Stimulated activated CD4-positive, alpha-beta T cell treated with anti-CD3 and anti-CD28 coated beads, Interleukin-1b, Interleukin-23, amount 100 ng/mL, for 48 hours (primary cell): ENCODE data around the gene RHNO1.

Experiments used
- DNase-seq: peaks from one replicate; pipeline ENCODE4 v3.0.0-alpha.2; 2020

The RHNO1 gene, protein sequence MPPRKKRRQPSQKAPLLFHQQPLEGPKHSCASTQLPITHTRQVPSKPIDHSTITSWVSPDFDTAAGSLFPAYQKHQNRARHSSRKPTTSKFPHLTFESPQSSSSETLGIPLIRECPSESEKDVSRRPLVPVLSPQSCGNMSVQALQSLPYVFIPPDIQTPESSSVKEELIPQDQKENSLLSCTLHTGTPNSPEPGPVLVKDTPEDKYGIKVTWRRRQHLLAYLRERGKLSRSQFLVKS

DNA sequence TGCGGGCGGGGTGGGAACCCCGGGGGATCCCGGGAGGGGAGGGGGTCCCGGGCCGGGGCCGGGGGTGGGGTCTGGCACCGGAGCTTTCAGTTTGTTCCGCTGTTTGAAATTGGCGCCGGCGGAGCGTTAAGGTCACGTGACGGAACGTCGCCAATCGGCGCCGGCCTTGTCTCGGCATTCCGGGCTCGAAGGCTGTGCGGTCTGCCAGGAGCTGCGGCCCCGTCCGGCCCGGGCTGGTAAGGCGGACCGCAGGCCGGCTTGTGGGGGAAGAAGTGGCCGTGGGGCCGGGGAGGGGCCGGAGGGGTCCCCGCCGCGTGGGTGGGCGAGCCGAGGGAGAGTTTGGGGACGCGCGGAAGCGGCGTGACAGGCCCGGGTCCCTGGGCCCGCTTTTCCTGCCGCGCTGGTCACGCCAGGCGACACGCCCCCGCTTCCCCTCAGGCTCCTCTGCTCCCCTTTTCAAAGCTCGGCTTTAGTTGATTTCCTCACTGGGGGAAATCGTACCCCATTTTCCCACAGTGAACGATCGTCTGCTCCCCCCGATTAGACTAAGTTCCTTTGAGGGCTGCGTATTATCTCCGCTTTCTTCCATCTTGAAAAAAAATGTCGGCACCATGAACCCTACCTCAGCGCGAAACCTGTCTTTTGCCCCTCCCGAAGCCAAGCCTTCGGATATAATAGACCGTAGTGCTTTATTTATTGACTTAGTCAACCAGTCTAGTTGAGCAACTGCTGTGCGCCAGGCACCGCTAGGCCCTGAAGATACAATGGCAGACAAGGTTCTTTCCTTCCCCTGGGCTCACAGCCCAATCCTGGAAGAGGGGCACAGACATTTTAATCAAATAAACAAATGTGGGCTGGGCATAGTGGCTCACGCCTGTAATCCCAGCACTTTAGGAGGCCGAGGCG is at the start of gene RHNO1, which contains the start of gene FOXM1:
Gene RHNO1, plus strand, starts transcription at position 177 of the 906 bp plus-strand sequence. CDS start 8,144 bp downstream, outside the sequence.
Gene FOXM1, minus strand, starts transcription at position 128 of the 906 bp plus-strand sequence. CDS start 2,696 bp downstream, outside the sequence.
- peak; percentile 85 for DNase-seq

DNA sequence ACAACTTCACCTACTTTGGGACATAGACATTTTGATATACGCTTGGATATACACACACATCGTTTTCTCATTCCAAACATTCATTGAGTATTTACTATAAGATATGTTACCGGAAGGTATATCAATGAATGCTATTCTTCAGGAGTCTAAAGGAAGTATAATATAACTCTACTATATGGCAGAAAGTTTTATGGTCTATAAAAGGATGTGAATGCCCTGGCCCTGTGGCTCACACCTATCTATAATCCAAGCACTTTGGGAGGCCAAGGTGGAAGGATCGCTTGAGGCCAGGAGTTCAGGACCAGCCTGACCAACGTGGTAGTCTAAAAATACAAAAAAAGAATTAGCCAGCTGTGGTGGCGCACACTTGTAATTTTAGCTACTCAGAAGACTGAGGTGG is 47.7 kb upstream of the RHNO1 start:
- no peak for DNase-seq

DNA sequence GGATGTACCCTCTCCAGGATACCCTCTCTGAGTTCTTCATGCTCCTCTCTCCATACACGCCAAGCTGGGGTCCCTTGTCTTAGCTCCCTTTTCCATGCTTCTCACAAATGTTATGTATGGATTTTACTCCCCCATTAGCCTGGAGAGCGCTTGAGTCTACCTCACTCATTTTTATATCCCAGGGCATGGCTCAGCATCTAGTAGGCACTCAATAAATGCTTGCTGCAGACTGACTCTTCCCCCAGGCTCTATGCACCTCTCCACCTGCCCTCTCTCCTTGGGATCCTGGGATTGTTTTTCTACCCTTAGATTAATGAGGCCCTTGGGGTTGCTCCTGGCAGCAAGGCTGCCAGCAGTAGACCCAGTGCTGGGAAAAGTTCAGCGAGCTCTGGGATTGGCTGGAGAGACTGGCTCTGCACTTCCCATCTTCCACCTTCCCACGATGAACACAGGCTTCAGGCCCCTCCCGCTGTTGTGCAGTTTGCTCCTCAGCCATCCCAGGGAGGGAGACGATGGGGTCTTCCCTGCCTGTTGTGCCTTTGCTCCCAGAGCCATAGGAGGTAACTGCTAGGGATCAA is 44.4 kb upstream of the RHNO1 start:
- DNase-seq: no peak

DNA sequence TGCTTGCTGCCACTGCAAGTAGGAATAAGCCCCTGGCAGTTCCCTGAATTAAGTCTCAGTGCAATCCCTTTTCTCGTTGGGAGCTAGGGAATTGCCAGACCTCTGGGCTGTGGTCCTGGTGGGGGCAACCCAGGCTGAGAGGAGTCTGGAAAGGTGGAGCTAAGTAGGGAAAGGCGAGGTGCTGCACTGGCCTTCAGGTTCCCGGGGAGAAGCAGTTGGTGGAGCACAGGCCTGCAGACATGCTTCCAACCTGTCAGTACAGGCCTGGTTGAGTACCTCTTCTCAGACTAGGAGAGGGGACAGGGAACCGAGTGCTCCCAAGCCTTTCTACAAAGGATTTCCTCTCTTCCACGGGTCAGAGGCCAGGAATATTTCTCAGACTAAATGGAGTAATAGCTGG is 43.7 kb upstream of the RHNO1 start:
- no peak for DNase-seq

DNA sequence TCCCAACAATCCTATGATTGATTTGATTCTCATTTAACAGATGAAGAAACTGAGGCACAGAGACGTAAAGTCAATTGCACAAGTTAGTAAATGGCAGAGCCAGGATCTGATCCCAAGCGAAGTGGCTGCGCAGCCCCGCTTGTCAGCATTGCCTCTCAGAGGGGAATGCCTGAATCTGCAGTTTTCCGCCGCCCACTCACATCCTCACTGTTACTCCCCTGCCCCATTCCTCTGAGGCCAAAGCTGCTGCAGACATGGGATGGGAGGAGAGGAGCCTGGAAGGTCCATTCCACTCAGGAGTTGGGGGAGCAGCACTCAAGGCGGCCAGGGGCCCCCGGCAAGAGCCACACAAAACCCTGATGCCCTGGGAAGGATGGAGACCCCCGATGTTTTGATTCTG is 43.2 kb upstream of the RHNO1 start:
- DNase-seq: no peak

DNA sequence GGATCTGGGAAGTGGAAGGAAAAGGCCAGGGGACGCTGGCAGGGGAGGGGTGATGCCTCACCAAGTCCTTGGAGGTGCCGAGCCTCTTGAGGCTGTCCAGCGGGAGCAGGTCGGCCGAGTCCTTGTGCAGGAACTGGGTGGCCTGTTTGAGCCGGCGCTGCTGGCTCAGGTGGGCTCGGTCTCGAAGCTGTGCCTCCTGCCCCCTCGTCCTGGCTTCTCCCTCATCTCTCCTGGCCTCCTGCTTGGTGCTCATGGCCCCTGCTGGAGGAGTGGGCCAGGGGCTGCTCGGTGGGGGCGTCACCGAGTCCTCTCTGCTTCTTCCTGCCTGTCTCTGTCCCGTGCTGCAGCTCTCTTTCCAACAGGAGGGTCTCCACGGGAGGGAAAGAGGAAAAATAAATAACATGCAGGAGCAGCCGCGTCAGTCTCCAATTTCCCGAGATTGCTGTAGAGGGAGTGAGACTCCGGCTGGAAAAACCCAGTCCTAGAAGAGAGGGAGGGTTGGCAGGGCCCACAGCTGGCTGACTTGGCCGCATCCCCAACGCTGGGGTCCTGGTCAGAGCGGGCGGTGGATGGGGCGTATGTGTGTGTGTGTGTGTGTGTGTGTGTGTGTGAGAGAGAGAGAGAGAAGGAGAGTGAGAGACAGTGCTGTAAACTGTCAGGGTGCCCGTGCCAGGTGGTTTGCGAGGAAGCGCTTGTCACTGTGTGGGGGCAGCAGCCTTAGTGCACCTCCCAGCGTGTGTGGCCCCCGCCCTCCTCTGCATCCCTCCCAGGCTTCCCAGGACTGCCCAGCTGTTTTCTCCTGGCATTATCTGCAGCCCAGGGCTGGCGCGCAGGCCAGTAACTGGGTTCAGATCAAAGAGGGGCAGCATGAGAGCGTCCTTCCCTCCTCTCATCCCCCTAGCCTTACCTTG is 42.2 kb upstream of the RHNO1 start, which contains the start of gene NRIP2:
Gene NRIP2, minus strand, starts transcription at position 455 of the 911 bp plus-strand sequence. Its CDS starts 52 bp downstream, at position 403.
- DNase-seq: no peak

DNA sequence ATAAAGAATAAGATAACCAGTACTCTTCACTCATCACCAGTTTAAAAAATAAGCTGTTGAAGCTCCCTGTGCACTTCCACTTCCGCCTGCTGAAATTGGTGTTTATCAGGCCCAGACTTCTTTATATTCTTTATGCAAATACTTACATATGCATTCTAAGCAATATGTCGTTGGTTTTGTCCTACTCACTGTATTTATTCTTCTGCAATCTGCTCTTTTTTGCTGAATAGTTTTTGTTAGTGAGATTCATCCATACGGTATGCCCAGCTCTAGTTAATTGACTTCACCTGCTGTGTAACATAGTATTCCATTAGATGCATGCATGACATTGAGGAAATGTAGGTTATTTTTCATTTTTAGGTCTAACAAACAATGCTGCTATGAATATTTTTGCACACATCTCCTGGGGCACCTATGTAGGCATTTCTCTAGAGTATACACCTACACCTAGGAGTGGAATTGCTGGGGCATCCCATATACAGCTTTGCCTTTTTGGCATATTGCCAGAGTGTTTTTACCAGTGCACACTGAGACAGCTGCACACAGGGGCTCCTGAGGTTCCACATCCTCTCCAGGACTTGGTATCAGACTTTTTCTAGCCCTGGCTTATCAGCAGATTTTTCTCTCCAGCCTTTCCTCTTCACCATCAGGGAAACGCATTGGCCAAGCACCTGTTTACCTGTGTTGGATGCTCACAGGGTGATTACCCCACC is 41.2 kb upstream of the RHNO1 start:
- DNase-seq: no peak

DNA sequence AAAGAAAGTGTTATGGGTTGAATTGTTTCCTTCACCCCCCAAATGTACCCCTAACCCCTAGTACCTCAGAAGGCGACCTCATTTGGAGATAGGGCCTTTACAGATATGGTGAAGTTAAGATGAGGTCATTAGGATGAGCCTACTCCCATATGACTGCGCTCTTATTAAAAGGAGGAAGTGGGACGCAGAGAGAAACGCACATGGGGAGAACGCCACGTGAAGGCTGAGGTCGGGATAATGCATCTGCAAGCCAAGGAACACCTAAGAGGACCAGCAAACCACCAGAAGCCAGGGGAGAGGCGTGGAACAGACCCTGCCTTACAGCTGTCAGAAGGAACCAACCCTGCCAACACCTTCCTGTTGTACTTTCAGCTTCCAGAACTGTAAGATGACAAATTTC is 40.4 kb upstream of the RHNO1 start:
- no peak for DNase-seq

DNA sequence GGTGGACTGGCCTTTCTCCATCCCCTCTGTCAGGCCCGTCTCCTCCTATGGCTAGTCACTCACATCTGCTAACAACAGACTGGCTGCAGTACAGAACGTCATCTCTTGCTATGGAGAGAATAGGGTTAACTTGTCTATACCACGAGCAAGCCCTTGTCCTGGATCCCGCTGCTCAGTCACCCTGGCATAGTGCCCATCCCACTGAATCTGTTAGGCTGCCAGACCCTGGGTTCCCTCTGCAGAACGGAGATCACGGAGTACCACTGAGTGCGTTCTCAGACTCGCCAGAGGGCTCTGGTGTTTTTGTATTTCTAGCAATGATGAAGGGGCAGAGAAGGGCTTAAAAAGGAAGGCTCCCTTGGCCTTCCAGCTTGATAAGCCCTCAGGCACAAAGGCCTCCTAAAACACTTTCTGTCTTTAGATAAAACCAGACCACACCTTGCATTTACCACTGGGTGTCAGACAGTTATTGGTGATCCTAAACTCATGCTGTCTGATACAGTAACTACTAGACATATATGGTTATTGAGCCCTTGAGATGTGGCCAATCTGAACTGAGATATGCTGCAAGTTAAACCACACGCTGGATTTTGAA is 35.9 kb upstream of the RHNO1 start:
- DNase-seq: no peak

DNA sequence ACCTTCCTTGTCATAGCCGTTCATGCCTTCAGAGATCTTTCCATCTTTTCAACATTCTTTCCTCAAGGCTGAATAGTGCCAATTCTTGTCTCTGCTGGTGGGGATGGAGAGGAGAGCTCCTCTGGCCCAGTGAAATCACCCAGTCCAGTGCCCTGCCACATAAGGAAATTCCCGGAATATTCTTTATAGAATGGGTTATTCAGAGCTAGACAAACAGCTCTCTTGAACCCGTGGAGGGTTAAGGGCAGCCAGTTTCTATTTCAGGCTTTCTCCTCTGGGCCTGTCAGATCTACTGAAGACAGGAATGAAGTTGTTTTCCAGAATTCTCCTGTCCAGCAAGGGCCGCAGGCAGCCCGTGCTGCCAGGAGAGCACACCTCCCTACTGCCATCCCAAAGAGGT is 34.1 kb upstream of the RHNO1 start:
- no peak for DNase-seq

DNA sequence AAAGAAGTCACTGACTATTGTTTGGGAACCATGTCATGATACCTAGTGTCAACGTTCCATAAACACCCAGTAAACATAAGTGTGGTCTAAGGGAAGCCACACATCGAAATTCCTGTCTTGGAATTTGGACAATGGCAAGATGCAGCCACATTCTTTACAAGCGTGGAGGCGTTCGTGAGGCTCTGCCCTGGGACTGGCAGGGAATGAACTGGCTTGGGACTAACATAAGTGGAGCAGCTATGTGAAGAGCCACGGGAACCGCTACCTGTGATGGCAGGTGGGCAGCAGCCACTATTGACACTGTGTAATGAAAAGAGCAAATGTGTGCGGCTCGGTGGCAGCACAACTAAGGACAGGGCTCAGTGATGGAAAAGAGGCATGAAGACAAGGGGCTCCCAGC is 32.2 kb upstream of the RHNO1 start:
- DNase-seq: no peak

DNA sequence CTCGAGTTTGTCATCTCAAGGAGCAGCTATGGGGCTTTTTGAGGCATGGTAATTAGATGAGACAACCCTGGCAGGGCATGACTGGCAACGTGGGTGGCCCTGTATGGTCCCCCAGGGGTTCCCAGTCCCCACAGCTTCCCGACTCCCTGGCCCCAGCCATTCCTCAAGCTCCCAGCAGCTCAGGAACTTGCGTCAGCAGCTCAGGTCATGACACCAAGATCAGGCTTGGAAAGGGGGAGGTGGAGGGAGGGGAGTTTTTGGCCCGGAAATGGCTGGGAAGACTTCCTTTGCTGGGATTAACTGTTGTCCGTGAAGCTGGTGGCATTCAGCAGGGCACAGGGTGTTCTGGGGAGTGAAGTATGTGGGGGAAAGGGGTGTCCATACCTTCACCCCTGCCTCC is 31.7 kb upstream of the RHNO1 start:
- DNase-seq: no peak

DNA sequence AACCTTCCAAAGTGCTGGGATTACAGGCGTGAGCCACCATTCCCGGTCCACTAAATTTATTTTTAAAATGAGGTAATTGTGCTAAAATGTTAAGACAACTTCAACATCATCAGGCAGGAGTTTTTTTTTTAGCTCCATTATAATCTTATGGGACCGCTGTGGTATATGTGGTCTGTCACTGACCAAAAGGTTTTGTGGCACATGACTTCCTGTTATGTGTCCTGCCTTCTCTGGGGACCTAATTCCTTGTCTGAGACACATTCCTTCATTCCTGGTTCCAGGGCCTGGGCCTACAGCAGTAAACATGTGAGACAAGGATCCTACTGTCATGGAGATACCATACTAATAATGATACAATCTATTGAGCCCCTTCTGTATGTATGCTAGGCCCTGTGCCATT is 25.1 kb upstream of the RHNO1 start:
- DNase-seq: no peak

DNA sequence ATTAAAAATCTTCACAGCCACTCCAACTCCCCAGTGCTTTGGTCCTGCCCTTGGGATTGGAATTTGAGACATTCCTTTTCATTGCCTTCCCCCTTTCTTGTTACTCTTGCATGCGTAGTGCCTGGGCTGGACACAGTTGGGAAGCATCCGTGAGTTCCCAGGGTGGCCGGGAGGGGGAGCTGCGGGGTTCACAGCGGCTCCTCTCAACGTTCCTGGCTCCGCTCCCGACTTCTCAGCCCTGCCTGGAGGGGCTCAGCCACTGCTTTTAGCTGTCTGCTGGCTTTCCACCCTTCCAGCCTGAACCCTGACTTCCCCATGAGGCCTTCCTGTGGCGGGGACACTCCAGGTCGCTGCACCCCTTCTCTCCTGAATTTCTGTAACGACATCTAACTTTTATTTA is 23.4 kb upstream of the RHNO1 start:
- peak; percentile 46 for DNase-seq

DNA sequence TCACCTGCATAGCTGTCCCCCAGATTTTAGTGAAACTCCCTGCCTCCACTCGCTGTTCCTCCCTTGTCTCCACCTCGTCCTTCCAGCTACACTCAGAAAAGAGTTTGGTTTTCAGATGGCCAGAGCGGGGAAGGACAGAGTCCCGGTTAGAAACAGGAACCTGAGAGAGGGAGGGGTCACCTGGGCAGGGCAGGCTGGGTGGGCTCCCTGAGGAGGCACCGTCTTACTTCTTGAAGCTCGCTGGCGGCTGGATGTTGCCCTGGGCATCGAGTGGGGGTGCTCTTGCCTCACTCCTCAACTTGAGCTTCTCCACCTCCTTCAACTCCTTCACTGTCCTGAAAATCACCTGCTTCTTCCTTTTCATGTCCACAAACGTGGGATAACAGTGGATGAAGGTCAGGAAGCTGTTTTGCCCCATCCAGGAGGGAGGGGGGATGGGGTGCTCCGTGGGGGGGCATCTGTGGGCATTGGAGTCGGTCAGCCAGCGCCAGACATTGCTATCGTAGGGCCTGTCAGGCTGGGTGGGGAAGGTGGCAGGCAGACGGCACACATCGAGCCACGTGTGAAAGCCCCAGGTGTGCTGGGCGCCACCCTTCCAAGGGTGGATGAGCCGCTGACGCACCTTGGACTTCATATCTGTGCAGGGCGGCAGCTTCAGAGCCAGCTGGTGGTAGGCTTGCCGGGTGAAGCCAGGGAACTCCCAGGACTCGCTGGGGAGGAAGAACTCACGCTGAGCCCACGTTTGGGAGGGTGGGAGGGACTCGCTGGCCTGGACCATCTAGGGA is 22.2 kb upstream of the RHNO1 start:
- DNase-seq: no peak

DNA sequence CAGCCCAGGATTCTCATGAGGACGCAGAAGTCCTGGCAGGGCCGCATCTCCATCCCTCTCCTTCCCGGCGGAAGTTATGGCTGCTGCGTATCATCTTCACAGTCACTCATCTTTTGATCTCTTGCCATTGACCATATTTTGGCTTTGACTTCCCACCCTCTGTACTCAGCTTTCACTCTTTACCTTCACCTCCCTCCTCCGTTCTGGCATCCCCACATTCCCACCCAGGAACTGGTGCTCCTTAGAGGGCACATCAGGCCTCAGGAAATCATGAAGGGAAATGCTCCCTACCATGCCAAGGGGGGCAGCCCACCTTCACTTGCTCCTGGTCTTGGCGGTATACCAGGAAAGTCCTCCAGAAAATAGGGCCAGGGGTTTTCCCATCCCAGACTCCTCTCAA is 21.5 kb upstream of the RHNO1 start:
- DNase-seq: no peak

DNA sequence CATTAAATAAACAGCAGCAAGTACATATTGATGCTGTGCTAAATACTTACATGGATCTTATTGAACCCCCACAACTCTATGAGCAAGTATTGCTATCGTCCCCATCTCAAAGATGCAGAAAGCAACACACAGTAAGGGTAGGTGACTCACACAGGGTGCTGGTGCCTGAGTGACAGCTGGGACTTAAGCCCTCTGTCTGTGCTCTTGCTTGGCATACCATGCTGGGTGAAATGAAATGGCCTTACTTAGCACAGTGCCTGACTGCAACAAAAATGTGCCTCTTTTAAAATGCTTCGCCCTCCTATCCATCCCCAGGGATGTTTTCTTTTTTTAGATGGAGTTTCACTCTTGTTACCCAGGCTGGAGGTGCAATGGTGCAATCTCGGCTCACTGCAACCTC is 21.0 kb upstream of the RHNO1 start:
- DNase-seq: no peak

DNA sequence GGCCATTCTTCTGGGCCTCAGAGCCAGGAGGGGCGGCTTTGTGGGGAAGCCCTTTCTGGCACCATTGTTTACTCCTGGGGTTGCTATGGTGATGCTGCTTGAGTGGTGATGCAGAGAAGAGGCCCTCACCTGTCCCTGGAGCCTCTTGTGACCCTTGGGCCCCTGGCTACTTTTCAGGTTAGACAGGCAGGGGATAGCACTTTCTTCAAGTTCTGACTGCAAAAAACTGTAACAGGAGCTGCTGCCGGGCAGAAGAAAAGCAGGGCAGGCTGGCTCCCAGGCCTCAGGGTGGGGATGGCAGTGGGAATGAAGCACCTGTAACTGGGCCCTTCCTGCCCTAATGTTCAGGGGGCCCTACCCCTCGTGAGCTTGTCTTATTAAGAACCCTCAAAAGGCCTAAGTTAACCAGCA is 20.0 kb upstream of the RHNO1 start, which contains the start of gene TEX52:
Gene TEX52, minus strand, starts transcription at position 19 of the 411 bp plus-strand sequence. Its CDS starts 13 bp downstream, at position 6.
- DNase-seq: no peak

DNA sequence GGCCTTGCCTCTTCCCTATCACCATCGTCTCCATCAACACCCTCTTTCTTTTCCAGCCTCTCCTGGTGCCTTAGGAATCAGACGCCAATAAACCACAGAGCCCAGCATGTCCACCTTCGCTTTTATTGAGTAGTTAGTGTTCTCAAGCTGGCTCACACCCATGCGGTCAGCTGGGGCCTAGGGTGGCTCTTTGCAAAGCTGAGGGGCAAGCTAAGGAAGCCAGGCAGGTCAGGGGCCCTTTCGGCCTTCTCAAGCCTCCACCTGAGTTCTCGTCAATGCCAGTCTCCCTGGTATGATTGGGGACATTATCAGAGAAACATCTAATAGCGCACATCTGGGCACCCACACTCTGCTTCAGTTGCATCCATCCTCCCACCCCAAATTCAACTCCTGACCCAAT is 19.4 kb upstream of the RHNO1 start:
- DNase-seq: no peak

DNA sequence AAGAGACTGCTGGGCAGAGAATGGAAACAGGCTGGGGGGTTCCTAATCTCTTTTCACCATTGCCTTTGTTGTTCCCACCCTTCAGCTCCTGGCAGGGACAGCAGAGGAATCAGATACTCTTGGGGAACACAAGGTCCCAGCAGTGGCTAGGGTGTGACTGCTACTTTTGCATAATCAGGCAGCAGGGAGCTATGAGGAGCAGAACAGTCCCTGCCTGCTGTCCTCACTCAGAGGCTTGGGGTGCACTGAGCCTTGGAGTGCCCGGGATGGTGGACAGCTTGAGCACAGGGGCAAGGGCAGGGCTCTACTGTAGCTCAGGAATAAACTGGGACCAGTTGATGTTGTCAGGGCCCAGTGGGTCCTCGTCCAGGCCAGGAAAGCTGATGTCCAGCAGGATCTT is 18.7 kb upstream of the RHNO1 start:
- DNase-seq: no peak
